Right lobe of liver (tissue), 4 donors: Measurements from ENCODE around the gene SH3GL2.

Source experiments
- POLR2A ChIP-seq: fragments of 450-650 bp; IDR thresholded peaks from one replicate; pipeline ENCODE4 v1.6.1; 2017; ENCODE audit warnings: antibody characterized with exemption, mild to moderate bottlenecking
- TF ChIP-seq, protein P1 (sequence below), 4 donors: fragments of 200-600 bp in 3 of 4; fragments of 450-650 bp in 1 of 4; IDR thresholded peaks; one replicate each; pipeline versions ENCODE4 v1.5.1 to v1.8.0; 2016 to 2022; ENCODE audit warnings: antibody characterized with exemption in 4 of 4, mild to moderate bottlenecking in 2 of 4
- donor health status: DM: no; HTN: no; CAD: no.
- donor health status: DM: no; HTN: no; CAD: no.
- donor health status: DM: no; HTN: yes; CAD: no.

DNA sequence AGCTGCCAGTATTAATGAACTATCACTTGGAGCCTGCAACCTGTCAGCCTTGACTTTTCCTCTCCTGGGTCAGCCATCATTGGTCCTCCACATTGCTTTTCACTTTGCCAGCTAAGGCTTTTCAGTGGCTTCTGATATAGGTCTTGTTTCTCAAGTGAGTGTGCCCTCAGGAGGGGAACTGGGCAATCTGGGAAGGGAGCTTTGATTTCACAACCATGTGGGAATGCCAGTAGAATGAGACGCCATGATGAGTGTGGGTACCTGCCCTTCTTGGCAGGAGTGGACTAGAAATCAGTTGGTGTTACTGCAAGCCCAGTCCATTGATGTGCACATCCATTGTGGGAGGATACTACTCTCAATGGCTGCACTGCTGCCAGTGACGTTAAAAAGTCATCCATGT, 54.1 kb downstream of the SH3GL2 start:
- TF ChIP-seq, protein P1, sequence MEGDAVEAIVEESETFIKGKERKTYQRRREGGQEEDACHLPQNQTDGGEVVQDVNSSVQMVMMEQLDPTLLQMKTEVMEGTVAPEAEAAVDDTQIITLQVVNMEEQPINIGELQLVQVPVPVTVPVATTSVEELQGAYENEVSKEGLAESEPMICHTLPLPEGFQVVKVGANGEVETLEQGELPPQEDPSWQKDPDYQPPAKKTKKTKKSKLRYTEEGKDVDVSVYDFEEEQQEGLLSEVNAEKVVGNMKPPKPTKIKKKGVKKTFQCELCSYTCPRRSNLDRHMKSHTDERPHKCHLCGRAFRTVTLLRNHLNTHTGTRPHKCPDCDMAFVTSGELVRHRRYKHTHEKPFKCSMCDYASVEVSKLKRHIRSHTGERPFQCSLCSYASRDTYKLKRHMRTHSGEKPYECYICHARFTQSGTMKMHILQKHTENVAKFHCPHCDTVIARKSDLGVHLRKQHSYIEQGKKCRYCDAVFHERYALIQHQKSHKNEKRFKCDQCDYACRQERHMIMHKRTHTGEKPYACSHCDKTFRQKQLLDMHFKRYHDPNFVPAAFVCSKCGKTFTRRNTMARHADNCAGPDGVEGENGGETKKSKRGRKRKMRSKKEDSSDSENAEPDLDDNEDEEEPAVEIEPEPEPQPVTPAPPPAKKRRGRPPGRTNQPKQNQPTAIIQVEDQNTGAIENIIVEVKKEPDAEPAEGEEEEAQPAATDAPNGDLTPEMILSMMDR (IDR thresholded peaks at IDR 0.05) = no peak
- no peak for TF ChIP-seq POLR2A
